GM12891 (cell line): ENCODE measurements around the gene TROAP.

Experiments used
- PAX5 ChIP-seq: IDR thresholded peaks from 2 replicates; pipeline ENCODE4 v1.6.1; 2011; ENCODE audit warnings: low read length, moderate library complexity, mild to moderate bottlenecking; ENCODE audit not compliant: insufficient read depth, severe bottlenecking
- POLR2A ChIP-seq: IDR thresholded peaks from 2 replicates; pipeline ENCODE4 v1.6.1; 2011; ENCODE audit warnings: low read depth, low read length, control low read depth
- POLR2AphosphoS5 ChIP-seq: IDR thresholded peaks from 2 replicates; pipeline ENCODE4 v1.6.1; 2011; ENCODE audit warnings: low read depth, low read length, control low read depth
- POU2F2 ChIP-seq: IDR thresholded peaks from 2 replicates; pipeline ENCODE4 v1.6.1; 2011; ENCODE audit warnings: low read depth, mild to moderate bottlenecking, control low read depth, low read length, moderate library complexity
- SPI1 ChIP-seq: IDR thresholded peaks from 2 replicates; pipeline ENCODE4 v1.6.1; 2011; ENCODE audit warnings: low read depth, low read length, control low read depth
- TAF1 ChIP-seq: IDR thresholded peaks from 2 replicates; pipeline ENCODE4 v1.6.1; 2011; ENCODE audit warnings: low read depth, low read length, control low read depth

DNA sequence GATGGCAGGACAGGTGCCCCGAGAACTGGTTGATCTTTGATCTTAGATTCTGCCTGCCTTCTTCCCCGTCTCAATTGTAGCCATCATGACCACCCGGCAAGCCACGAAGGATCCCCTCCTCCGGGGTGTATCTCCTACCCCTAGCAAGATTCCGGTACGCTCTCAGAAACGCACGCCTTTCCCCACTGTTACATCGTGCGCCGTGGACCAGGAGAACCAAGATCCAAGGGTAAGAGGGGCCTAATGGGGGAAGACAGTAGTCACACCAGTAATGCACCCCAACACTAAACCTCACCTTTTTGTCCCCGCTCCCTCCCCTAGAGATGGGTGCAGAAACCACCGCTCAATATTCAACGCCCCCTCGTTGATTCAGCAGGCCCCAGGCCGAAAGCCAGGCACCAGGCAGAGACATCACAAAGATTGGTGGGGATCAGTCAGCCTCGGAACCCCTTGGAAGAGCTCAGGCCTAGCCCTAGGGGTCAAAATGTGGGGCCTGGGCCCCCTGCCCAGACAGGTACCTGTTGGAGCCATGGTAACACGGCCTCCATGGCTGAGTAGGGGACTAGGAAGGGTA lies 556 bp downstream of the TROAP start:
- TF ChIP-seq POLR2A (no peak), POLR2AphosphoS5 (no peak), TAF1 (no peak), SPI1 (no peak), POU2F2 (no peak), PAX5 (no peak)
